NCI-H82 (cell line): ENCODE data around the gene CEP192.
A peak's percentile ranks its signal among the peaks of the same experiment; 100 is the strongest.
"Not testable (repeated sequence)": the region's sequence is repeated elsewhere in the genome, so short reads cannot be mapped to it uniquely, and the experiment has no call there.

Experiments
- DNase-seq: peaks from one replicate; lab custom pipeline; 2025; lab: John Stamatoyannopoulos, UW

The CEP192 gene, protein sequence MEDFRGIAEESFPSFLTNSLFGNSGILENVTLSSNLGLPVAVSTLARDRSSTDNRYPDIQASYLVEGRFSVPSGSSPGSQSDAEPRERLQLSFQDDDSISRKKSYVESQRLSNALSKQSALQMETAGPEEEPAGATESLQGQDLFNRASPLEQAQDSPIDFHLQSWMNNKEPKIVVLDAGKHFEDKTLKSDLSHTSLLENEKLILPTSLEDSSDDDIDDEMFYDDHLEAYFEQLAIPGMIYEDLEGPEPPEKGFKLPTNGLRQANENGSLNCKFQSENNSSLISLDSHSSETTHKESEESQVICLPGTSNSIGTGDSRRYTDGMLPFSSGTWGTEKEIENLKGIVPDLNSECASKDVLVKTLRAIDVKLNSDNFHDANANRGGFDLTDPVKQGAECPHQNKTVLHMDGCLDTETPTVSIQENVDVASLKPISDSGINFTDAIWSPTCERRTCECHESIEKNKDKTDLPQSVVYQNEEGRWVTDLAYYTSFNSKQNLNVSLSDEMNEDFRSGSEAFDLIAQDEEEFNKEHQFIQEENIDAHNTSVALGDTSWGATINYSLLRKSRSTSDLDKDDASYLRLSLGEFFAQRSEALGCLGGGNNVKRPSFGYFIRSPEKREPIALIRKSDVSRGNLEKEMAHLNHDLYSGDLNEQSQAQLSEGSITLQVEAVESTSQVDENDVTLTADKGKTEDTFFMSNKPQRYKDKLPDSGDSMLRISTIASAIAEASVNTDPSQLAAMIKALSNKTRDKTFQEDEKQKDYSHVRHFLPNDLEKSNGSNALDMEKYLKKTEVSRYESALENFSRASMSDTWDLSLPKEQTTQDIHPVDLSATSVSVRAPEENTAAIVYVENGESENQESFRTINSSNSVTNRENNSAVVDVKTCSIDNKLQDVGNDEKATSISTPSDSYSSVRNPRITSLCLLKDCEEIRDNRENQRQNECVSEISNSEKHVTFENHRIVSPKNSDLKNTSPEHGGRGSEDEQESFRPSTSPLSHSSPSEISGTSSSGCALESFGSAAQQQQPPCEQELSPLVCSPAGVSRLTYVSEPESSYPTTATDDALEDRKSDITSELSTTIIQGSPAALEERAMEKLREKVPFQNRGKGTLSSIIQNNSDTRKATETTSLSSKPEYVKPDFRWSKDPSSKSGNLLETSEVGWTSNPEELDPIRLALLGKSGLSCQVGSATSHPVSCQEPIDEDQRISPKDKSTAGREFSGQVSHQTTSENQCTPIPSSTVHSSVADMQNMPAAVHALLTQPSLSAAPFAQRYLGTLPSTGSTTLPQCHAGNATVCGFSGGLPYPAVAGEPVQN (N-terminal part only)

DNA sequence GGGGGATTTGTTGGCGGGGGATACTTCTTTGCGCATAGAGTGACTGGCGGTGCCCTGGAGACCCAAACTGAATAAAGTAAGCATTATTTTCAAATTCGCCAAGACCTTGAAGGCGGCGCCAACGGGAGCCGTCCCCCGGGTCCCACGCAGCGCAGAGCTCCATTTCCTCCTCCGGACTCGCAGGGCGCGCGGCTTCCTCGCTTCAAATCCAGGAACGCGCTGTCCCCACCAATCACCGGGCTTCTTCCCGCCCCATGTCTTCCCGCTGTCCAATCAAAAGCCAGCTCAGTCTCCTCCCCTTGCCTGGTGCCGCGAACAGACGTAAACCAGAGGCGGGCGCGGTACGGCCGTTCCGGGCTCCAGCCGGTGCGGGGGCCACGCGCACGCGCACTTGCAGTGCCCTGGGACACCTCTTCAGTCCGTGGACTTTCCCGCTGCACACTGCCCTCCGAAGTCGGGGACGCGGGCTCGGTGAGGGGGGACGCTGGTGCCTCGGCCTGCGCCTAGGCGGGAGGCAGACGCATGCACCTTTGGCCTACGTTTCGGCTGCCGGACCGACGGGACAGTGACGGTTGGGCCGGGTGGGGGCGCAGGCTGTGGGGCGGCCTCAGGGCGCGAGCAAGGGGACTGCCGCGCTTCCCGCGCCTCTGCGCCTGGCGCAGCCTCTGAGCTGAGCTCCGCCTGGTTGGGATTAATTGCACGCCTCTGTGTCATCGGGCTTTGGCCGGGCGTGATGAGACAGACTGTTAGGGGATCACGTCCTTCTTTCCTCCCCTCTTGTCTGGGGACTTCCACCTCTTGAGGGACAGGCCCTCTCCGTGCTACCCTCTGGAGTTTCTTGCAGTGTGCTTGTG, at the start of gene CEP192:
CEP192 (plus strand) TSS at position 396 of the 854 bp plus-strand sequence. CDS start 8,063 bp downstream, outside the sequence.
- DNase-seq = peak; percentile 99

DNA sequence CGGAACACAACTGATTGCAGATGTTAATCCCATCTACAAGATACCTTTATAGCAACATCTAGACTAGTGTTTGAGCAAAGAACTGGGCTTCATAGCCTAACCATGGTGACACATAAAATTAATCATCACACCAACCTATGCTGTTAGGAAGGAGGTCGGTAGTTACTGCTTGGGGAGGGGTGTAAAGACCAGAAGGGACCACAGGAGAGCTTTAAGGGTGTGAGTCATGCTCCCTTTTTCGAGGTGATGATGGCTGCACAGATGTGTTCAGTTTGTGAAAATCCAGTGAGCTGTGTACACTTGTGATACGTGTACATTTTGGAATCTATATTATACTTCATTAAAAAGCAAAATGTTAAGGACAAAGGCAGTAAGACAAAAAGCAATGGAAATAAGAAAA, 47.9 kb upstream of the CEP192 start:
- no peak for DNase-seq

DNA sequence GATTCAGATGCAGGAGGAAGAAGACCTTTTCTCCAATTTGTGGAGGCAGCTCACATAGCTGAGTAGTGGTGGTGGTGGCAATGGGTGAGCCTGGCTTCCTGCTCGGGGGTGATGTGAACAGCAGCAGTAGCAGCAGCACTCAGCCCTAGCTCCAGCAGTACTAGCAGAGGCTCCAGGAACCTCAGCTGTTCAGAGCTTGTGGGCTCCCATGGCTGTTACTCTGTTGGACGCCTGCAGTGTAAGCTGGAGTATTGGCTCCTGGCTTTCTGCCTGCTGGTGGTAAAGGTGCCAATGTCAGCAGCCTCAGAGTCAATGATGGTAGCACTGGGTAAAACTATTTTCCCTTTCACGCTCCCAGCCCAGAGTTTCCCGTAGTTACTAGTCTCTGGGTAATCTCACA, 46.5 kb upstream of the CEP192 start:
- DNase-seq = no peak

DNA sequence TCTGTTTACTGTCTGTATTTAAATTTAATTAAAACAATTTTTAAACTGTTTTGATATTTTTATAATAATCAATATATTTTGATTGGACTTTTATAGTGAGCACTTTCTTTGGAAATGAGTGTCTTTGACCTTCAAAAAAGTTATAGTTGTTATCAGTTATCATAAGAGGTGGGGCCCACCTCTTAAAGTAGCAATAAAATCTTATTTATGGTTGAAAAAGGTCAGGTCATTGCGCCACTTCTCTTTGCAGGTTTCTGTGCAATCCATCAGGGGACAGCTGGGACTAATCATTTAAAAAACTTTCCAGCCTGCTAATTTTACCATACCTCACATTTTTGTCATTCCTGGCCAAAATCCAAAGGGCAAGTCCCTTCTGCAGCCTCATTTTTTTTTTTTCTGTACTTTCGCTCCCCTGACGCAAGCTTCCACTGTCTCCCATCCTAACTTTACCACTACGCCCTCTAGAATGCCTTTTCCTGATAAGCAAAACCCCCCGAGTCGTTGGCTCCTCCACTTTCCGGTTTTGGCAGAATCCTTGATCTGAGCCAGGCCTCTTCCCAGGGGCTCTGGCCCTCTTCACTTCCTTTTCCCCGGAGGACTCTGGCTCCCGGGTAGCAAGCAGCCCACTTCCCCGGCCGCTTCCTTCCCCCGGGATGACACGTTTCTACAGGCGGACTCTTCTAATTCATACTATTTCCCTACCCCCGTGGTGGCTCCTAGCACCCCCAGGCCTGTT, 44.4 kb upstream of the CEP192 start:
- DNase-seq = peak; percentile 75

DNA sequence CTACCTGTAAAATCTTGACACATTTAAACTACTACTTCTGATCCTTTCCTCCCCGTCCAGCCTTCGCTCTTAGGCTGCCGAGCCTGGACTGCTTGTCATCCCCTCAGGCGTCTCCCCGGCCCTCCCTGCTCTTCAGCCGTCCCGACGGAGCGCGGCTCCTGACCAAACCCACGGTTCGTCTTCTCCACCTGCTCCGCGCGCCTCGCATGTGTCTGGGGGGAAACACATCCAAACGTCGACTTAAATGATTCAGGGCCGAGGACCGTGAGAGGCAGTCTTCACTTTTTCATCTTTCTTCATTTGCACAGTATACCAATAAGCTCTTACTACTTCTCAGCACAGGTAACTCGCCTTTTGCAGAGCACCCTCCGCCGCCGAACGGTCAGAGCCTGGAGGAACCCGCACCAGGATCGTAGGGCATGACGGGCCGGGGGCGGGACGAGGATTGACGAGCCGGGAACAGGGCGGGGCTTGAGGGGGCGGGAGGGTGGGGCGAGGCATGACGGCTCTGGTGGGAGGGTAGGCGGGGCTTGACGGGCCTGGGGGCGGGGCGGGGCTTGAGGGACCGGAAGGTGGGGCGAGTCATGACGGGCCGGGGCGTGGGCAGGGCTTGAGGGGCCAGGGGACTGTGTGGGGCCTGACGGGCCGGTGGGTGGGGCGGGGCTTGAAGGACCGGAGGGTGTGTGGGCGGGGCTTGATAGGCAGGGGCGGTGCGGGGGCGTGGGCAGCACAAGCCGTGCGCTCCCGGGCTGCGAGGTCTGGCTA, 43.7 kb upstream of the CEP192 start, which contains the start of gene SEH1L:
SEH1L (plus strand) TSS at position 727 of the 765 bp plus-strand sequence. CDS start 111 bp downstream, outside the sequence.
- peak; percentile 99 for DNase-seq

DNA sequence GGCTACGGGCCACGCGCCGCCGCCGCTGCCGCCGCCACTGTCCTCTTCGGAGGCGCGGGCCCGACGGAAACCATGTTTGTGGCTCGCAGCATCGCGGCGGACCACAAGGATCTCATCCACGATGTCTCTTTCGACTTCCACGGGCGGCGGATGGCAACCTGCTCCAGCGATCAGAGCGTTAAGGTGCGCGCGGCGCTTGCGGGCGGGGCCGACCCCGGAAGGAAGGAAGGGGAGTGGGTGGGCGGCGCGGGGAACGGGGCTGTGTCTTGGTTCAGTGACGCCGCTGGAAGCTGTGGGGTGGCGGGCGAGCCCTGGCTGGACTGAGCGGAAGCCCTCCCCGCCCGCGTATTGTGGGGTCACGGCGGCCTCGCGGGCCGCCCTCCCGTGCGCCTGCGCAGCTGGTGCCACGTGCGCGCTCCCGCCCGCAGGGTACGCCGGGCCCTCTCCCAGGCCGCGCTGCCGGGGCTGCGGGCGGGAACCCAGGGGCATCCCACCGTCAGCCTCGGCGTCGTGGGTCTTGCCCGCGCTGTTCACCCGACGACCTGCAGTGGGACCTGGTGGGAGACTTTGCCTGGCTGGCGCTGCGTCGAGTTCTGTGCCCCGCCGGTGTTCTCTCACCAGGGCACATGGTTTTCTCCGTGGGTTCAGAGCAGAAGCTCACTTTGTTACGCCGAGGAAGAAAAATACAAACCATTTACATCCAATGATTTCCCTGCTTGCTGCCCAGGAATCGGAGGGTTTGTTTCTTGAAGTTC, 42.9 kb upstream of the CEP192 start:
- DNase-seq = peak; percentile 93

DNA sequence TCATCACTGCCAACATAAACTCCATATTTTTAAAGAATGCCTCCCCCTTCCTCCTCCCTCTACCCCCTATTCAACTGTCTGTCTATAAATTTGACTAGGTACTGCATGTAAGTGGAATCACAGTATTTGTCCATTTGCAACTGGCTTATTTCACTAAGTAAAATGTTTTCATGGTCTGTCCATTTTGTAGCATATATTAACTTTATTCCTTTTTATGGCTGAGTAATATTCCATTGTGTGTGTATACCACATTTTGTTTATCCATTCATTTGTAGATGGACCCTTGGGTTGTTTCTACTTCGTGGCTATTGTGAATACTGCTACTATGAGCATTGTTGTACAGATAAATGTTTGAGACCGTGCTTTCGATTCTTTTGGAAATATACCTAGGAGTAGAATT, 32.7 kb upstream of the CEP192 start:
- no peak for DNase-seq

DNA sequence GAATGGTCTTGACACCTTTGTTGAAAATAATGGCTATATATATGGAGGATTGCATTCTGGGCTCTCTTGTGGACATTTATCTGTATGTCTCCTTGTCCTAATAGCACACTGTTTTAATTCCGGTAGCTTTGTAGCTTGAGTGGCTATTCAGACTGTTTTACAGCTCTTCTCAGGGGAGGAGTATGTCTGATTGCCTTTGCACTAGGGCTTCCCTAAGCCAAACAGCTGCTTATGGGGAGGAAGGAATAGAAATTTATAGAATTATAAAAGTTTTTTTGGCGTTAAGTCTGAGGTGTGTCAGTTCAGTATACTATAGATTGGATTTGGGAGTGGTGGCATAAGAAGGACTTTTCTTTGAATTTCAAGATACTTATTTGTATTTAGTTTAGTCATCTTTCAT, 30.8 kb upstream of the CEP192 start:
- no peak for DNase-seq

DNA sequence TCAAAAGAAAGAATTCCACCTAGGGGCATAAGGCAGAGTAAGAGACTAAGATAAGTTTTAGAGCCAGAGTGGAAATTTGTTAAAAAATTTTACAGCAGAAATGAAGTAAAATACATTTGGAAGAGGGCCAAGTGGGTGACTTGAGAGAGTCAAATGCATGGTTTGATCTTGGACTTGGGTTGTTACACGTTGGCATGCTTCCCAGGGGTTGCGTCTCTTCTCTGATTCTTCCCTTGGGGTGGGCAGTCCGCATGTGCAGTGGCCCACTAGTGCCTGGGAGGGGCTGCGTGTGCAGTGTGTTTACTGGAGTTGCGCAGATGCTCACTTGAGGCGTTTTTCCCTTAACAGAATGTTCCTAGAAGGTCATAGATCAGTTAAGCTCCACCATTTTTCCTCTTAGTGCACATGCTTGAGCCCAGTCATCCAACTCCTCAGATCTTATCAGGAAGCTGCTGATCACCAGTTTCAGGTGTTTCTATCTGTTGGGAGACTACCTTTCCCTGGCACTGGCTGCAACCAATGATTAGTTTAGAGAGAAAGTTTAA, 30.2 kb upstream of the CEP192 start:
- no peak for DNase-seq

DNA sequence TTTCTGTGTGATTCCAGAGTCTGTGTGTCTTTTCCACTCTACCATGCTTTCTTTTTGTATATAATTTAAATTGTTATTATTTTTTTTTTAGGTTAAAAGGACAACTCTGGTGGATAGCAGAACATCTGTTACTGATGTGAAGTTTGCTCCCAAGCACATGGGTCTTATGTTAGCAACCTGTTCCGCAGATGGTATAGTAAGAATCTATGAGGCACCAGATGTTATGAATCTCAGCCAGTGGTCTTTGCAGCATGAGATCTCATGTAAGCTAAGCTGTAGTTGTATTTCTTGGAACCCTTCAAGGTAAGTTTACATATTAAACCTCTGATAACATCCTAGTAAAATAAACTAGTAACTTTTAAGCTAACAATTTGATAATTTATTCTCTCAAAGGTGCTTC, 28.1 kb upstream of the CEP192 start:
- no peak for DNase-seq

DNA sequence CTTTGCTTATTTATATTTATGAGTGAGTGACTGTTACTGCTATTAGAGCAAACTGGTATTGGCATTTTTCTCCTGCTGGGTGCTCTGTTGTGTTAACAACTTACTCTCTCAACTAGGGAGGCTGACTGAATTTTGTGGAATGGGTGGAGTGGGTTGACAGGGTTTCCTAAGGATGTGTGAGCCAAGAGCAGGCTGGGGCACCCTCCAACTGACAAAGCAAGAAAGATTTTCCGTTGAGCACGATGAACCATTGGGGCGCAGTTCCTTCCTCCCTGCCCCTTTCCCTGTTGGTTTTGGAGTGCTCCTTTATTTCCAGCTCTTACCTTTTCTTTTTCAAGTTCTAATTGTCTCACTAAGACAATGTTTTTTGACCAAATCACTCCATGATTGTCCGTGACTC, 23.0 kb upstream of the CEP192 start:
- DNase-seq = no peak

DNA sequence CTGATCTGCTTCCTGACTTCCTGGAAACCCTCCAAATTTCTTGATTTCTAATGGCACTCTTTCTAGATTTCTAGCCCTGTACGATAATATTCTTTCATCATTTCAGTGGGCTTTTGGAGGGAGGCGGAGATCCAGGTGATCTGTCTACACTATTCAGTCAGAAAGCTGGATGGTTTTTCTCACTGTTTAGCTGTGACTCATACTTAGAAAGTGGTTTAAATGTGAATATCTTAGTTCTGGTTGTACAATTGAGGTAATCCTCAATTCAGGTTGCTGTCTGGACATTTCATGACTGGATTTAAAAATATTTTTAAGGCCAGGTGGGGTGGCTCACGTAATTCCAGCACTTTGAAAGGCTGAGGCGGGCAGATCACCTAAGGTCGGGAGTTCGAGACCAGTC, 22.5 kb upstream of the CEP192 start:
- no peak for DNase-seq

DNA sequence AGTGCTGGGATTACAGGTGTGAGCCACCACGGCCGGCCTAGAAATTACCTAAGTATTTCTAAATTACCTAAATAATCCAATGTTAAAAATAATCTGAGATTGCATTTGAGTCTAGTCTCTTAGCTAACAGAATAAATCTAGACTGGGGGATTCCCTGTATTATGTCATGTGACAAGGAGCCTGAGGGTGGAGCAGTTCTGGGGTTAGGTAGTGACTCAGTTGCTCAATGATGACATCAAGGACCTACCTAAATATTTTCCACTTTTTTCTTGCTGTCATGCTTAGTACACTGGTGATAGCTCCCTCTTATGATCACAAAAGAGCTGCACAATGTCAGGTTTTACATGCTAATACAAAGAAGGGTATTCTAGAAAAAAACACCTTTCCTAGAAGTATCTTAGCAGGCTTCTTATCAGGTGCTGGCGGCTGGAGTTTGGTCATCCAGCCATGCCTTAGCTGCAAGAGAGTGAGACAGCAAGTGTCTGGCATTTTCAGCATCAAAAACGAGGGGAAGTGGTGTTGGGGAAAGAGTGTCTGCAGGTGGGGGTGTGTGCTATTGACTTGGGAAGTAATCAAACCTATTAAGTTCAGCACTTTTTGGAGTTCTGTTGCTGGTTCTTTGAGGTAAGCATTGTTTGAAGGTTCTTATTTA, 17.5 kb upstream of the CEP192 start:
- no peak for DNase-seq

DNA sequence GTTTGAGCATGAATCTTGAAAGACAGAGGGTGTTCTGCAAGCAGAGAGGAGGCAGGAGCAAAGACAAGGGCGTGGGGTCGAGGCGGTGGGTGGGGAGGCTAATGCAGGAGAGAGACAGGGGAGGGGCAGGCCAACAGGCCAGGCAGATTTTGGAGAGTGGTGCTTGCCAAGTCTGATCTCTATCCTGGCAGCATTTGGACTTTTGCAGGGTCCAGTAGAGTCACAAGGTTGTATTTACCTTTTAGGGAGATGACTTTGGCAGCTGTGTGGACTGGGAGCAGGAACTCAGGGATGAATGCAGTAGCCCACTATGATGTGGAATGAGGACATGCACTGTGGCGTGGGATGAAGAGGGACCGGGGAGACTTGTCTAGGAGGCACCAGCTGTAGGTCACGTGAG, 15.7 kb upstream of the CEP192 start:
- no peak for DNase-seq

DNA sequence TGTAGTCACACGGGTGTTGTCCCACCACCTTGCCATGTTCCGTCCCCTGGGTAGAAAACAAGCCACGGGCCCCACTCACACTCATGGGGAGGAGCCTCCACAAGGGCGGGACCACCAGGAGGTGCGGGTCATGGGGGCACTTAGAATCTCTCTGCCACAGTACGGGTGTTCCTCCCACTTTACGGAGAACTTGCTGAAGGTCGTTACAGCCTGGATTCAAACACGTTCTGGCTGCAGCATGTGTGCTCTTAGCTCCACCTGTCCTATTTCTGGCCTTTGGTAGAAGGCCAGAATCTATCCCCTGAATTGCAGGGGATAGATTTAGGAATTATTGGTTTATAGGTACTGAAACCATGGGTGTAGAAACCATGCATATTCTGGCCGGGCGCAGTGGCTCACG, 14.9 kb upstream of the CEP192 start:
- no peak for DNase-seq

DNA sequence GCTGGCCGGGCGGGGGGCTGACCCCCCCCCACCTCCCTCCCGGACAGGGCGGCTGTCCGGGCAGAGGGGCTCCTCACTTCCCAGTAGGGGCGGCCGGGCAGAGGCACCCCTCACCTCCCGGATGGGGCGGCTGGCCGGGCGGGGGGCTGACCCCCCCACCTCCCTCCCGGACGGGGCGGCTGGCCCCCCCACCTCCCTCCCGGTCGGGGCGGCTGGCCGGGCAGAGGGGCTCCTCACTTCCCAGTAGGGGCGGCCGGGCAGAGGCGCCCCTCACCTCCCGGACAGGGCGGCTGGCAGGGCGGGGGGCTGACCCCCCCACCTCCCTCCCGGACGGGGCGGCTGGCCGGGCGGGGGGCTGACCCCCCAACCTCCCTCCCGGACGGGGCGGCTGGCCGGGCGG, 11.1 kb upstream of the CEP192 start:
- not testable (repeated sequence) for DNase-seq

DNA sequence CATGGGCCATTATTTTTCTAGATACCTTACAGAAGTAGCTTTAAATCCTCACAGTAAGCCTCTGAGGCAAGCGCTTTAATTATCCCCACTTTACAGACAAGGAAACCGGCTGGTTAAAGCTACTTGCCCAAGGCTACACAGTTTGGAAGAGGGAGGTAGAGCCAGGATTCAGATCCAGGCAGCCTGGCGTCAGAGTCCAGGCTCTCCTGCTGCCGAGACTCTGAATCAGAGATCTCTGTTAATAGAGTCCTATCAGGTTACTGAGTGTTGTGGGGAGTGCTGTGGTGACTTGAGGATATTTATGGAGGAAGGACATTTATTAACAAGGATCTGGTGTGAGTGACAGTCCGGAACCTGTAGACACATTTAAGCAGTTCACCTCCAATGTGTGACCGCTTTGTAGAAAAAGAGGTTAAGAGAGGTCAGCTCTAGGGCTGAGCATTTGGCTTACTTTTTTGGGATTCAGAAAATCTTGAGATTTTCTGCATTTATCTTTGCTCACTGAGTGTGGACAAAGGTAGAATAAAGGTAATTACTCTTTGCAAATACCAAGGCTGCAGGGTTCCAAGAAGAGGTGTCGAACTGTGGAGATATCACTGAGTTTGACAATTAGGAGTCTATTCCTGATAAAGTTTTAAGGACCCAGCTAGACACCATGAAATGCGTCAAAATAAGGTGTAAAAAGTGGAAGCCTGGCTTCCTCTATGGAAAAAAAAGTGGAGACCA, 1.6 kb upstream of the CEP192 start:
- peak; percentile 30 for DNase-seq
